ENCODE results near the gene ARHGEF3.
"Not testable (repeated sequence)": the region's sequence is repeated elsewhere in the genome, so short reads cannot be mapped to it uniquely, and the experiment has no call there.

ARHGEF3 gene

GRCh38 chr3:56769116-56769707, 32.5 kb downstream of the ARHGEF3 start:
- no peak for DNase-seq

GRCh38 chr3:56764904-56765547, 36.7 kb downstream of the ARHGEF3 start:
- no peak for DNase-seq

GRCh38 chr3:56764184-56764583, 37.6 kb downstream of the ARHGEF3 start:
- no peak for DNase-seq

GRCh38 chr3:56763233-56763632, 38.5 kb downstream of the ARHGEF3 start:
- no peak for DNase-seq

- DNase-seq: no peak
Measured at GRCh38 chr3:56762718-56763117, 39.0 kb downstream of the ARHGEF3 start.

- DNase-seq: no peak
Measured at GRCh38 chr3:56761887-56762651, 39.7 kb downstream of the ARHGEF3 start.

- DNase-seq: no peak
Measured at GRCh38 chr3:56761023-56761422, 40.7 kb downstream of the ARHGEF3 start.

- no peak for DNase-seq
Measured at GRCh38 chr3:56759532-56759931, 42.2 kb downstream of the ARHGEF3 start.

- DNase-seq: no peak
Measured at GRCh38 chr3:56758539-56758981, 43.2 kb downstream of the ARHGEF3 start.

GRCh38 chr3:56758042-56758441, 43.7 kb downstream of the ARHGEF3 start:
- not testable (repeated sequence) for DNase-seq

- DNase-seq: no peak
Measured at GRCh38 chr3:56754741-56755417, 46.9 kb downstream of the ARHGEF3 start.

GRCh38 chr3:56753206-56753820, 48.4 kb downstream of the ARHGEF3 start:
- DNase-seq: no peak

GRCh38 chr3:56751056-56751707, 50.6 kb downstream of the ARHGEF3 start:
- DNase-seq: no peak

GRCh38 chr3:56748663-56749231, 53.0 kb downstream of the ARHGEF3 start:
- no peak for DNase-seq

- DNase-seq: no peak
Measured at GRCh38 chr3:56747150-56747549, 54.6 kb downstream of the ARHGEF3 start.

GRCh38 chr3:56744016-56744415, 57.7 kb downstream of the ARHGEF3 start:
- no peak for DNase-seq

- DNase-seq: no peak
Measured at GRCh38 chr3:56742887-56743286, 58.9 kb downstream of the ARHGEF3 start.

- DNase-seq: no peak
Measured at GRCh38 chr3:56739036-56739435, 62.7 kb downstream of the ARHGEF3 start.

- no peak for DNase-seq
Measured at GRCh38 chr3:56737006-56737405, 64.7 kb downstream of the ARHGEF3 start.

- no peak for DNase-seq
Measured at GRCh38 chr3:56732109-56732508, 69.6 kb downstream of the ARHGEF3 start.

GRCh38 chr3:56725175-56725574, 76.6 kb downstream of the ARHGEF3 start:
- DNase-seq: no peak

GRCh38 chr3:56724676-56725075, 77.1 kb downstream of the ARHGEF3 start:
- DNase-seq: no peak
